ENCODE measurements around the gene SCN4B. TPM values are rescaled to one million over a fixed set of nuclear protein-coding genes. Genes with fewer than 3 reads are reported as not detected.
A peak's percentile ranks its signal among the peaks of the same experiment; 100 is the strongest.

SCN4B gene
- total RNA-seq, 1 donor from 2014 or later = 12.9 TPM

DNA sequence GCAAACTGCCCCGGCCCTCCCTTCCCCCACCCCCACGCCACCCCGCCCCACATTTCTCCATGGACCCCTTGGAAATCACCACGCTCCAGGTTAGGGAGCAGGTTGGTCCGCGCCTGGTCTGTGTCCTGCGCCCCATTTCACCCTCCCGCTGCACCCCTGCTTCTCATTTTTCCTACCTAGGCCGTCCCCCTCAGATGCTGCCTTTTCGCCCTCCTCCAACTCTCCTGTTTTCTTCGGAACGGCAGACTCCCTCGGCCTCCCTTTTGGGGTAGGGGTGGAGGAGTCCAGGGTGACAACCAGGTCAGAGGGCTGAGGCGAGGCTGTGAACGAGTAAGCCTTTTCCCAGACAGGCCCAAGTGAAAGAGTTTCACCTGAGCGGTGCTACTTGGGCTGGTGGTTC is 893 bp upstream of the SCN4B start:
- H3K4me3 ChIP-seq = peak overlapping the region; percentile 75
- no peak for DNase-seq

GRCh38 chr11:118152020-118152551 is 537 bp downstream of the SCN4B start:
- H3K4me3 ChIP-seq = peak overlapping the region; percentile 75
- intact Hi-C loops (cut with micrococcal nuclease) = no loop called here
- TF ChIP-seq, protein P1, sequence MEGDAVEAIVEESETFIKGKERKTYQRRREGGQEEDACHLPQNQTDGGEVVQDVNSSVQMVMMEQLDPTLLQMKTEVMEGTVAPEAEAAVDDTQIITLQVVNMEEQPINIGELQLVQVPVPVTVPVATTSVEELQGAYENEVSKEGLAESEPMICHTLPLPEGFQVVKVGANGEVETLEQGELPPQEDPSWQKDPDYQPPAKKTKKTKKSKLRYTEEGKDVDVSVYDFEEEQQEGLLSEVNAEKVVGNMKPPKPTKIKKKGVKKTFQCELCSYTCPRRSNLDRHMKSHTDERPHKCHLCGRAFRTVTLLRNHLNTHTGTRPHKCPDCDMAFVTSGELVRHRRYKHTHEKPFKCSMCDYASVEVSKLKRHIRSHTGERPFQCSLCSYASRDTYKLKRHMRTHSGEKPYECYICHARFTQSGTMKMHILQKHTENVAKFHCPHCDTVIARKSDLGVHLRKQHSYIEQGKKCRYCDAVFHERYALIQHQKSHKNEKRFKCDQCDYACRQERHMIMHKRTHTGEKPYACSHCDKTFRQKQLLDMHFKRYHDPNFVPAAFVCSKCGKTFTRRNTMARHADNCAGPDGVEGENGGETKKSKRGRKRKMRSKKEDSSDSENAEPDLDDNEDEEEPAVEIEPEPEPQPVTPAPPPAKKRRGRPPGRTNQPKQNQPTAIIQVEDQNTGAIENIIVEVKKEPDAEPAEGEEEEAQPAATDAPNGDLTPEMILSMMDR (IDR thresholded peaks at IDR 0.05; ENCODE audit: borderline replicate concordance) = no peak
- peaks cover 44% of the 10 kb centered on the region for H3K4me1 ChIP-seq
- H3K36me3 ChIP-seq = no peaks in the 10 kb centered on the region
- H3K27ac ChIP-seq (replicated peaks) = peak overlapping the region; percentile 71
- peaks cover 60% of the 10 kb centered on the region for H3K27me3 ChIP-seq (ENCODE audit: low read depth)
- no peak for DNase-seq
- H3K9me3 ChIP-seq (replicated peaks) = no peaks in the 10 kb centered on the region

More for the DNA sequence above, 893 bp upstream of the SCN4B start:
- no peak overlapping the region for H3K27ac ChIP-seq (replicated peaks)
- TF ChIP-seq, protein P1 (IDR thresholded peaks at IDR 0.05; ENCODE audit: borderline replicate concordance) = no peak
- peaks cover 46% of the 10 kb centered on the region for H3K4me1 ChIP-seq
- no peaks in the 10 kb centered on the region for H3K36me3 ChIP-seq
- H3K27me3 ChIP-seq (ENCODE audit: low read depth) = peaks cover 64% of the 10 kb centered on the region
- no peaks in the 10 kb centered on the region for H3K9me3 ChIP-seq (replicated peaks)
- intact Hi-C loops (cut with micrococcal nuclease) = no loop called here

- TF ChIP-seq, protein P1 (IDR thresholded peaks at IDR 0.05; ENCODE audit: borderline replicate concordance) = no peak
- no peaks in the 10 kb centered on the region for H3K9me3 ChIP-seq (replicated peaks)
- H3K27ac ChIP-seq (replicated peaks) = peak overlapping the region; percentile 71
- DNase-seq = no peak
- peak overlapping the region; percentile 75 for H3K4me3 ChIP-seq
- intact Hi-C loops (cut with micrococcal nuclease) = no loop called here
- peaks cover 53% of the 10 kb centered on the region for H3K27me3 ChIP-seq (ENCODE audit: low read depth)
- H3K36me3 ChIP-seq = no peaks in the 10 kb centered on the region
- H3K4me1 ChIP-seq = peaks cover 39% of the 10 kb centered on the region
These were observed 1.2 kb downstream of the SCN4B start for GRCh38 chr11:118151431-118151830.

DNA sequence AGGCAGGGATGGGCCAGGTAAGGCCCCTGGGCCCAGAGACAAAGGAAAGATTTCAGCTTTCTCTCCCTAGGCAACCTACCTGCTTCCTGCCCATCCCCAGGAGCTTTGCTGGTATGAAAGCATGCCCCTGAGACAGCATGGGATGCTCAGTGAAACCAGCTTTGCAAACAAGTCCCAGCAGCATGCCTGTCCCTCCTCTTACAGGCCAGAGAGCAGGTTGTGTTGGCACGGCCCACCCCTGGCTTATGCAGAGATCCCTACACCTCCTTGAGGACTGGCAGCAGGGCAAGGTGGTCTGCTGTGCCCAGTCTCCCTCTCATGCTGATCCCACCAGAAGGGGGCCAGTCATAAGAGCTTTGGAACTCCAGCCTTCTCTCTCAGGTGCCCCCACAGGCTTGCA is 3.1 kb downstream of the SCN4B start:
- Histone ChIP-seq H3K9me3 (replicated peaks) (no peaks in the 10 kb centered on the region), H3K4me3 (peak overlapping the region; percentile 75), H3K36me3 (no peaks in the 10 kb centered on the region), H3K4me1 (peaks cover 46% of the 10 kb centered on the region), H3K27ac (replicated peaks) (peak overlapping the region; percentile 71), H3K27me3 (ENCODE audit: low read depth) (peaks cover 35% of the 10 kb centered on the region)
- intact Hi-C loops (cut with micrococcal nuclease) = no loop called here
- no peak for DNase-seq
- TF ChIP-seq, protein P1 (IDR thresholded peaks at IDR 0.05; ENCODE audit: borderline replicate concordance) = no peak

DNA sequence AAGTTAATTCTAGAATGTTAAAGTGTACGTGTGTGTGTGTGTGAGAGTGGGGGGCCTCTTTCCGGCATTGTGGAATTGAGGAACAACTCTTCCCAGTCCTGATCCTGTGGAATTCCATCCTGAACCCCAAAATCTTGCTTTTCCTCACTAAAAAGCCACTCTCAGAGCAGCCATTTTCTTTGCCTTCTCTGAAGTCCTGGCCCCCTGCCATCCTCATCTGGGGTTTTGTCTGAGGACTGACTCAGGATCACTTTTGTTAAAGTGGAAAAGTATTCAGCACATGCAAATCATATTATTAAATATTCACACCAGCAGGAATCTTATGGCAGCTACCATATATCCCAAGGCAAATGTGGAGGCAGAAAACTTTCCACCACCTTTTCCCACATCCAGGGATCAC is 3.8 kb downstream of the SCN4B start:
- no peak for DNase-seq
- peak overlapping the region; percentile 71 for H3K27ac ChIP-seq (replicated peaks)

More for the DNA sequence above, 3.8 kb downstream of the SCN4B start:
- H3K36me3 ChIP-seq = no peaks in the 10 kb centered on the region
- H3K4me3 ChIP-seq = peak overlapping the region; percentile 75
- no peaks in the 10 kb centered on the region for H3K9me3 ChIP-seq (replicated peaks)
- intact Hi-C loops (cut with micrococcal nuclease) = no loop called here
- H3K4me1 ChIP-seq = peaks cover 52% of the 10 kb centered on the region
- TF ChIP-seq, protein P1 (IDR thresholded peaks at IDR 0.05; ENCODE audit: borderline replicate concordance) = no peak
- H3K27me3 ChIP-seq (ENCODE audit: low read depth) = peaks cover 33% of the 10 kb centered on the region
